HG03196 (cell line): Measurements from ENCODE around the gene BCR.
"Not testable (repeated sequence)": the region's sequence is repeated elsewhere in the genome, so short reads cannot be mapped to it uniquely, and the experiment has no call there.

Source experiments
- ATAC-seq: cut with Tn5 transposase; IDR thresholded peaks from one replicate; pipeline ENCODE4 v1.9.1; 2021; ENCODE audit not compliant: unreplicated experiment

BCR gene

DNA sequence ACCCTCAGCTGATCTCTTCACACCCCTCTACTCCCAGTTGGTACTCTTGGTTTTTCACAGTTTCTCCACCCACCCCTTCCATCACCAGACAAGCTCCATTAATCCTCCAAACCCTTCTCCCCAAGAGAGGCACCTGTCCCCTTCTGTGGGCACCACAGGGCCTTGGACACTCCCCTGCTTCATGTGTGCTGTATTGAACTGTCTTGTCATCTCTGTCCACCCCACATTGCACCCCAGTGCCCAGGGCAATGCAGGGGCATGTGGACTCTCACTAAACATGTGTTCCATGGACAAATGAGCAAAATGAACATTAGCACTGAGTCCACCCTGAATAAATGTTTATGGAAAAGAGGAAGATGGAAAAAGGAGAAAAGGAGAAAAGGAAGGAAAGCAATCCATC is 181.4 kb downstream of the BCR start:
- ATAC-seq = no peak

DNA sequence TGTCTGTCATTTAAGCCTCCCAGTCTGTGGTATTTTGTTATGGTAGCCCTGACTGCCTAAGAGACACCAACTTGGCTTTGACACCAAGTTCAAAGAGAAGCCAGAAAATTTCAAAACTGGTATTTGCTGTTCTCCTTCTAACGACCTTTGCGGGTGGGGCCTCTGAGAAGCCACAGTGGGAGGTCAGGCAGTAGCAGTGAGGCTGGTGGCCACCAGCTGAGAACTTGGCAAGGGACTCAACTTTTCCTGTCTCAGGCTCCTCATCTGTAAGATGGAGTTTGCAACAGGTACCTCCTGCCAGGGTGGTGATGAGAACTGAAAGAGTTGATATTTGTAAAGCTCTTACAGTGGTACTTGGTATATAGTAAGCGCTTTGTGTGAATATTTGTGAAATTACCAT is 183.4 kb downstream of the BCR start:
- no peak for ATAC-seq

DNA sequence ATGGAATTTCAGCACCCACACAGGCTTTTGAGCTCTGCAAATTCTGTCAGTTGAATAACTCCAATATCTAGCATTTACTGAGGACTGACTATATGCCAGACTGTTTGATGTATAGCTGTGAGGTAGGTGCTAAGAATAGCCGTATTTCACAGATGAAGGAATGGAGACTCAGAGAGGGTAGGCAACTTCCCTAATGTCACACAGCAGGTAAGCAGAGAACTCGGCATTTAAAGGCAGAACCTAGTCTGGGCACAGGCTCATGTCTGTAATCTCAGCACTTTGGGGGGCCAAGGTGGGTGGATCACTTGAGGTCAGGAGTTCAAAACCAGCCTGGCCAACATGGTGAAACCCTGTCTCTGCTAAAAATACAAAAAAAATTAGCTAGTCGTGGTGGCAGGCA is 184.1 kb downstream of the BCR start:
- no peak for ATAC-seq

DNA sequence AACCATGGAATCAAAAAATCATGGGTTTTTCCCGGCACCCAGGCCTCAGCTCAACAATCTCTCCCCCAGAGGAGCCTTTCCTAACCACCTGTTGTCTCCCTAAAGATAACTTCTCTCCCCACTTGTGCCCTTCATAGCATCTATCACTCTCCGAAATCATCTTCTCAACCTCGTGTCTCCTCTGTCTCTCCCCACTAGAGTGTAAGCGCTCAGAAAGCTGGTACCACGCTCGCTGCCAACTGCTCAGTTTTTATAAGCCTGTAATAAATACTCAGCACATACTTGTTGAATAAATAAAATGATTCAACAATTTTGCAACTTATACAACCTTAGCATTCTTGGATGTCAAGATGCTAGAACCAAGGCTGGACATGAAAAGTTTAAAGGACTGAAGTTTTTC is 185.2 kb downstream of the BCR start:
- ATAC-seq = no peak

DNA sequence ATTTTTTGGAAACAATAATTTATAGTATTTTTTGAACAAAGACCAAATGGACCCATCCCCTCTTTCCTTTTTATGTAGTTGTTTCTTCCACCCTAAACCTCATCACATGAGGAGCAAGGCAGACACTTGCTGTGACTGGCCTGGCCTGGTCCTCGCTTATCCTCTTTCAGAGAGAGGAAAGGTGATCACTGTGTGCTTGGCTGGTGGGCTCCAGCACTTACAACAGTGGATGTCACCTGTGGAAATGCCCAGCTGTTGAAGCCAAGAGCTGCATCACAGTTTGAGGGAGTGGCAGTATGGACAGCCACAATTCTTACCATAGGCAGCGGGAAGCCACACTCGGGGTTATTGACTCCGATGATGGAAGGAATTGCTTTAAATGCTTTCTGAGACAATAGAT is 185.7 kb downstream of the BCR start:
- ATAC-seq = no peak

DNA sequence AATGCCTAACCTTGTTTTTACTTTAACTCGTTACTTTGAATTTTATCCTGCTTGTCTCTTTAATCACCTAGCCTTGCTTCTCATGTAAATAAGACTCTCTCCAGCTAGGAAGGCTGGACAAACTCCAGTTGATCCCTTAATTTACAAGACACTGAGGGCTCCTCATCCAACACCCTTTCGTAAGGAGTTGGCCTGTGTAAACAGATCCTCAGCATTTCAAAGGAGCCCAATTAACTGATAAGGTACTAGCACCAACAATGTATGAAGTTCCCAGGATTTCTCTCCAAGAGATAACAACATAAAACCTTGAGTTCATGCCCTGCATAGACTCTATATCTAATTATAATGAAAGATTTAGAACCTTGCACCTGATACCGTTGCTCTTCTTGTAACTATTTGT is 186.9 kb downstream of the BCR start:
- ATAC-seq = not testable (repeated sequence)
